Adrenal gland (tissue), 12 donors: ENCODE results near the gene HCRT. TPM values are rescaled to one million over a fixed set of nuclear protein-coding genes. Genes with fewer than 3 reads are reported as not detected.

Source experiments
- DNase-seq, 7 donors: peaks; one replicate each; pipeline ENCODE4 v3.0.0-alpha.2; 2019 to 2020
- H3K27ac ChIP-seq, 5 donors: fragments of 200-600 bp; sonication (generic) in 4 of 5; 1 replicate in 3 of 5; 2 replicates in 2 of 5; pipeline versions ENCODE4 v1.5.1 to v1.8.0; 2016 to 2020; ENCODE audit warnings: mild to moderate bottlenecking in 1 of 5
- H3K27me3 ChIP-seq: fragments of 200-600 bp; 2 replicates; pipeline ENCODE4 v1.8.0; 2021
- H3K36me3 ChIP-seq, 2 donors: fragments of 200-600 bp; replicated peaks in 1 of 2; 1 replicate in 1 of 2; 2 replicates in 1 of 2; pipeline versions ENCODE4 v1.5.1 to v1.8.0; 2018 to 2022
- H3K4me1 ChIP-seq, 2 donors: fragments of 200-600 bp; replicated peaks in 1 of 2; 1 replicate in 1 of 2; 2 replicates in 1 of 2; pipeline versions ENCODE4 v1.5.1 to v1.8.0; 2018 to 2021
- H3K4me3 ChIP-seq, 4 donors: fragments of 200-600 bp; sonication (generic) in 3 of 4; one replicate each; pipeline ENCODE4 v1.5.1; 2016 to 2018
- H3K9me3 ChIP-seq, 3 donors: fragments of 200-600 bp; sonication (generic) in 1 of 3; replicated peaks in 1 of 3; 1 replicate in 2 of 3; 2 replicates in 1 of 3; pipeline versions ENCODE4 v1.5.1 to v1.8.0; 2016 to 2021
- POLR2A ChIP-seq, 2 donors: fragments of 450-650 bp; IDR thresholded peaks; one replicate each; pipeline ENCODE4 v1.6.1; 2017; ENCODE audit warnings: antibody characterized with exemption in 2 of 2, mild to moderate bottlenecking in 2 of 2, moderate library complexity in 1 of 2
- WGBS, 4 donors: extraction: QIAGEN DNeasy Blood & Tissue Kit in 2 of 4; methylation state at CpG; one replicate each; pipeline versions ENCODE4 v1.1.5 to v1.1.7; 2013 to 2017; 5-methylcytosine and 5-hydroxymethylcytosine counted together
- intact Hi-C, 2 donors: fragments of 100-400 bp; cut with DNase I; formaldehyde crosslinking; loops; one replicate each; pipeline versions ENCODE4 v1.14.1 to v1.15.0; 2022 to 2023
- polyA plus RNA-seq, 3 donors: library from polyadenylated mRNA; stranded (reverse); fragments of 200-250 nt in 2 of 3; fragments of 350-450 nt in 1 of 3; fragmentation: Illumina TruSeq in 1 of 3; extraction: RNeasy Lipid Tissue Mini Kit (QIAGEN cat#74804) in 1 of 3; gene quantifications; one replicate each; pipeline ENCODE4 v1.2.3, GENCODE V29; 2013 to 2014
- total RNA-seq, 9 donors: library from RNA; depleted of rRNA in 4 of 9; stranded (reverse); fragments of >200 nt in 4 of 9; fragments of 120-200 nt in 1 of 9; fragmentation: NEBNext Ultra II Directional in 1 of 9; extraction: Animal tissue kit (Norgen Biotek cat#: 25700) in 1 of 9; gene quantifications; one replicate each; pipeline versions ENCODE4 v1.1.0 to v1.2.4, GENCODE V29; 2013 to 2023
- TF ChIP-seq, protein P1 (sequence below), 6 experiments: fragments of 450-650 bp in 4 of 6; fragments of 200-600 bp in 2 of 6; sonication (generic) in 1 of 6; IDR thresholded peaks; 1 replicate in 5 of 6; 2 replicates in 1 of 6; pipeline versions ENCODE4 v1.5.1 to v1.8.0; 2016 to 2021; ENCODE audit warnings: antibody characterized with exemption in 6 of 6, mild to moderate bottlenecking in 2 of 6, moderate library complexity in 1 of 6
- donor health status: healthy with polysubstance abuse.
- donor health status: Bipolar disorder and iron deficiency.
- donor health status: DM: yes; HTN: yes; CAD: no.
- donor health status: DM: no; HTN: no; CAD: no.
- donor health status: DM: no; HTN: no; CAD: no.
- donor health status: DM: yes; HTN: yes; CAD: no.

HCRT gene
- total and polyA plus RNA-seq, 12 donors, result not detected

DNA sequence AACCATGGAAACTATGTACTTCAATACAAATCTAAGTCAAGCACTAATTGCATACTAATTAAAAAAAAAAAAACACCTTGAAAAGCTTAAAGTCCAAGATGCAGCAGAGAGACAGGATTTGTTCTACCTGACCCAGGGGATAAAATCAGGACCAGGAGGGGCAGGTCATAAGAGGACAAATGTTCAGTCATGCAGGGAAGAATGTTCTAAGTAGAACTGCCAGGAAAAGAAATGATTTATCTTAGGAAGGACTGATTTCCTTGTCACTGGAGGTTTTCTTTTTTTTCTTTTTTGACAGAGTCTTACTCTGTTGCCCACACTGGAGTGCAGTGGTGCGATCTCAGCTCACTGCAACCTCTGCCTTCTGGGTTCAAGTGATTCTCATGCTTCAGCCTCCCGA is 18.1 kb upstream of the HCRT start:
- WGBS, 4 donors, result 85 to 97% (median 96%) methylated on average over 2 of the region's 2 CpGs
- H3K27me3 ChIP-seq, result no peaks in the 10 kb centered on the region
- TF ChIP-seq, protein P1, sequence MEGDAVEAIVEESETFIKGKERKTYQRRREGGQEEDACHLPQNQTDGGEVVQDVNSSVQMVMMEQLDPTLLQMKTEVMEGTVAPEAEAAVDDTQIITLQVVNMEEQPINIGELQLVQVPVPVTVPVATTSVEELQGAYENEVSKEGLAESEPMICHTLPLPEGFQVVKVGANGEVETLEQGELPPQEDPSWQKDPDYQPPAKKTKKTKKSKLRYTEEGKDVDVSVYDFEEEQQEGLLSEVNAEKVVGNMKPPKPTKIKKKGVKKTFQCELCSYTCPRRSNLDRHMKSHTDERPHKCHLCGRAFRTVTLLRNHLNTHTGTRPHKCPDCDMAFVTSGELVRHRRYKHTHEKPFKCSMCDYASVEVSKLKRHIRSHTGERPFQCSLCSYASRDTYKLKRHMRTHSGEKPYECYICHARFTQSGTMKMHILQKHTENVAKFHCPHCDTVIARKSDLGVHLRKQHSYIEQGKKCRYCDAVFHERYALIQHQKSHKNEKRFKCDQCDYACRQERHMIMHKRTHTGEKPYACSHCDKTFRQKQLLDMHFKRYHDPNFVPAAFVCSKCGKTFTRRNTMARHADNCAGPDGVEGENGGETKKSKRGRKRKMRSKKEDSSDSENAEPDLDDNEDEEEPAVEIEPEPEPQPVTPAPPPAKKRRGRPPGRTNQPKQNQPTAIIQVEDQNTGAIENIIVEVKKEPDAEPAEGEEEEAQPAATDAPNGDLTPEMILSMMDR (IDR thresholded peaks at IDR 0.05), result no peak
- TF ChIP-seq POLR2A (IDR thresholded peaks at IDR 0.05), result no peak
- intact Hi-C loops, result loop anchor here in 1 of 2 donors (10.0 kb wide), 1 partner anchor 101 kb away; no protein-coding TSS in a partner anchor
- no peak overlapping the region for H3K4me3 ChIP-seq
- H3K27ac ChIP-seq, result no peak overlapping the region
- H3K36me3 ChIP-seq, result peaks cover 0 to 60% of the 10 kb centered on the region in 2 donors
- H3K9me3 ChIP-seq, result no peaks in the 10 kb centered on the region
- DNase-seq, result no peak
- H3K4me1 ChIP-seq, result peaks cover 8 to 33% of the 10 kb centered on the region in 2 donors

DNA sequence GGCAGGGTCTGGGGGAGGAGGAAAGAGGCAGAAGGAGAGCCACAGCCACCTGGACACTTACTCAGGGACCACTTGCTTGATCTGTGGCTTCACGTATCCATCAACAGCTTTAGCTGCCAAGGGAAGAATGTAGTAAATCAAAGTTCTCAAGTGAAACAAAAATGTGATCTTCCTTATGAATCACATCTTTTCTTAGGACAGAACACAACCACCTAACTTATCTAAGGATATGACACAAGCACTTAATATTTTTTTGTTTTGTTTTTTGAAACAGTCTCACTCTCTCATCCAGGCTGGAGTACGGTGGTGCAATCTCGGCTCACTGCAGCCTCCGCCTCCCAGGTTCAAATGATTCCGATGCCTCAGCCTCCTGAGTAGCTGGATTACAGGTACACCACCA is 17.4 kb upstream of the HCRT start:
- Histone ChIP-seq H3K27ac (peak overlapping the region in 1 of 5 donors; percentile 92), H3K27me3 (no peaks in the 10 kb centered on the region), H3K36me3 (peaks cover 0 to 60% of the 10 kb centered on the region in 2 donors), H3K4me3 (no peak overlapping the region), H3K9me3 (no peaks in the 10 kb centered on the region), H3K4me1 (peaks cover 8 to 33% of the 10 kb centered on the region in 2 donors)
- intact Hi-C loops, result loop anchor here in 1 of 2 donors (10.0 kb wide), 1 partner anchor 102 kb away; no protein-coding TSS in a partner anchor
- TF ChIP-seq, protein P1 (IDR thresholded peaks at IDR 0.05), result no peak
- no peak for TF ChIP-seq POLR2A (IDR thresholded peaks at IDR 0.05)
- 91 to 94% (median 92%) methylated on average over 5 of the region's 5 CpGs for WGBS, 4 donors
- no peak for DNase-seq

DNA sequence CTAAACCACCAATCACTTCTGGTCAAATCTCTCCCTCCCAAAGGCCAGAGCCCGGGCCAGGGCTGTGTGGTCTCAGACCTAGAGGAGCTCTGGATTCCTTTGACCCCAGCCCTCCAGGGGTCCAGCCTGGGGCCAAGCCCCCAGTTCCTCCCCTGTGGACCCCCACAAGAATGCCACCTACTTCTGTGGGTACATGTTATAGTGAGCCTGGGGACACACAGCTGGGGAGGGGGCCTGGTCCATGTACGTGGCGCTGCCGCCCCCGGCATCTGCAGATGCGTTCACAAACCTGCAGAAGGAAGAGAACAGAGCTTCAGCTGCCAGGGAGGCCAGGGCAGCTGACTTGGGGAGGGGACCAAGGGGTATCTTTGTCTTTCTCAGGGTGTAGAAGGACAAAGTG is 16.9 kb upstream of the HCRT start:
- Histone ChIP-seq H3K4me1 (peaks cover 8 to 33% of the 10 kb centered on the region in 2 donors), H3K9me3 (no peaks in the 10 kb centered on the region), H3K27ac (peak overlapping the region in 2 of 5 donors; percentile 91 to 92), H3K27me3 (no peaks in the 10 kb centered on the region), H3K4me3 (no peak overlapping the region), H3K36me3 (peaks cover 0 to 56% of the 10 kb centered on the region in 2 donors)
- peak in 1 of 7 donors; percentile 21 for DNase-seq
- TF ChIP-seq POLR2A (IDR thresholded peaks at IDR 0.05), result no peak
- TF ChIP-seq, protein P1 (IDR thresholded peaks at IDR 0.05), result no peak
- WGBS, 4 donors, result 92 to 100% (median 98%) methylated on average over 1 to 6 of the region's 6 CpGs
- intact Hi-C loops, result loop anchor here in 1 of 2 donors (10.0 kb wide), 1 partner anchor 103 kb away; no protein-coding TSS in a partner anchor

DNA sequence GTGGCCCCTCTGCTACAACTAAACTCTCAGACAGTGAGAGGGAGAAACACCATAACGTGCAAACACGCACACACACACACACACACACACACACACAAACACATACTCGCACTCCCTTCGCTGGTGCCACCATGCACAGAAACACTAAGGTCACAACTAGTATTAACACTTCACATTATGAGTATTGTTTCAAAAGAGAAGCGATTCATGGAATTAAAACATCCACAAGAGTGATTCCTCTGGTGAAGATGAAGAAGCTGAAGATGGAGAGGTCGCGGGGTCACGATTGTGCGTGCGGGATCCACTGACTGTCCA is 16.2 kb upstream of the HCRT start:
- no peak for TF ChIP-seq POLR2A (IDR thresholded peaks at IDR 0.05)
- Histone ChIP-seq H3K4me3 (no peak overlapping the region), H3K36me3 (peaks cover 0 to 48% of the 10 kb centered on the region in 2 donors), H3K4me1 (peaks cover 8 to 33% of the 10 kb centered on the region in 2 donors), H3K27me3 (no peaks in the 10 kb centered on the region), H3K9me3 (no peaks in the 10 kb centered on the region), H3K27ac (peak overlapping the region; percentile 12 to 92 (median 87))
- DNase-seq, result no peak
- WGBS, 4 donors, result 72 to 81% (median 74%) methylated on average over 10 of the region's 10 CpGs
- intact Hi-C loops, result loop anchor here in 1 of 2 donors (10.0 kb wide), 1 partner anchor 103 kb away; no protein-coding TSS in a partner anchor
